Esophagus (tissue), 2 donors: ENCODE data around the gene ARL4D. TPM values are rescaled to one million over a fixed set of nuclear protein-coding genes. Genes with fewer than 3 reads are reported as not detected.

Experiments used
- H3K27ac ChIP-seq, 2 donors: one replicate each; pipeline ENCODE4 v1.5.1; 2013; ENCODE audit warnings: low read depth in 2 of 2, mild to moderate bottlenecking in 2 of 2, inconsistent platforms in 1 of 2, low read length in 1 of 2, moderate library complexity in 1 of 2
- H3K27me3 ChIP-seq, 2 donors: one replicate each; pipeline ENCODE4 v1.6.1; 2013; ENCODE audit warnings: low read length in 2 of 2, control low read depth in 1 of 2, mild to moderate bottlenecking in 1 of 2; ENCODE audit not compliant: insufficient read depth in 2 of 2, control insufficient read depth in 1 of 2
- H3K36me3 ChIP-seq, 2 donors: one replicate each; pipeline ENCODE4 v1.6.1; 2013; ENCODE audit warnings: low read length in 1 of 2; ENCODE audit not compliant: control insufficient read depth in 2 of 2, insufficient read depth in 2 of 2
- H3K4me1 ChIP-seq, 2 donors: one replicate each; pipeline ENCODE4 v1.6.1; 2013; ENCODE audit warnings: low read length in 1 of 2; ENCODE audit not compliant: control insufficient read depth in 2 of 2, insufficient read depth in 2 of 2
- H3K4me3 ChIP-seq, 2 donors: one replicate each; pipeline ENCODE4 v1.5.1; 2013; ENCODE audit warnings: low read length in 2 of 2, mild to moderate bottlenecking in 2 of 2, low read depth in 1 of 2, moderate library complexity in 1 of 2
- H3K9me3 ChIP-seq, 2 donors: one replicate each; pipeline ENCODE4 v1.6.1; 2013; ENCODE audit warnings: mild to moderate bottlenecking in 2 of 2, low read depth in 1 of 2, low read length in 1 of 2, moderate library complexity in 1 of 2; ENCODE audit not compliant: control insufficient read depth in 2 of 2, insufficient read depth in 1 of 2
- WGBS, 2 donors: extraction: QIAGEN DNeasy Blood & Tissue Kit; methylation state at CpG; one replicate each; pipeline ENCODE4 v1.1.7; 2013; 5-methylcytosine and 5-hydroxymethylcytosine counted together
- polyA plus RNA-seq, 2 donors: library from polyadenylated mRNA; stranded (reverse); fragments of 200-250 nt; gene quantifications; one replicate each; pipeline ENCODE4 v1.2.3, GENCODE V29; 2013
- donor health status: healthy with polysubstance abuse.
- donor health status: Bipolar disorder and iron deficiency.

ARL4D gene
- polyA plus RNA-seq, 2 donors = 36.3 to 92.2 TPM

DNA sequence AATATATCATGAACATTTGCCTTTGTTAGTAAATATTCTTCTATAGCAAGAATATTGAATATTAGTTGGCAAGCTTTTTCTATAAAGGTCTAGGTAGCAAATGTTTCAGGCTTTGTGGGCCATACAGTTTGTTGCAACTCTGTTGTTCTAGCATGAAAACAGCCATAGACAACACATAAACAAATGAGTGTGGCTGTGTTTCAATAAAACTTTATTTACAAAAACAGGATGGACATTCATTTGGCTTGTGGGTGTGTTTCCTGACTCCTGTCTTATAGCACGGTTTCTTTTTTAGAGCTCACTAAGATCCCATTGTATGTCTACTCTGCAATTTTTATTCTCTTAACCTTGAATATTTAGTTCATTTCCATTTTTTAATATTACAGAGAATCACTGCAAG lies 39.0 kb downstream of the ARL4D start:
- Histone ChIP-seq H3K27ac (no peak overlapping the region), H3K36me3 (no peaks in the 10 kb centered on the region), H3K9me3 (no peaks in the 10 kb centered on the region), H3K4me3 (no peak overlapping the region), H3K4me1 (peaks cover 0 to 3% of the 10 kb centered on the region in 2 donors), H3K27me3 (no peaks in the 10 kb centered on the region)
- WGBS, 2 donors = 69 to 76% methylated on average over 1 of the region's 1 CpG

DNA sequence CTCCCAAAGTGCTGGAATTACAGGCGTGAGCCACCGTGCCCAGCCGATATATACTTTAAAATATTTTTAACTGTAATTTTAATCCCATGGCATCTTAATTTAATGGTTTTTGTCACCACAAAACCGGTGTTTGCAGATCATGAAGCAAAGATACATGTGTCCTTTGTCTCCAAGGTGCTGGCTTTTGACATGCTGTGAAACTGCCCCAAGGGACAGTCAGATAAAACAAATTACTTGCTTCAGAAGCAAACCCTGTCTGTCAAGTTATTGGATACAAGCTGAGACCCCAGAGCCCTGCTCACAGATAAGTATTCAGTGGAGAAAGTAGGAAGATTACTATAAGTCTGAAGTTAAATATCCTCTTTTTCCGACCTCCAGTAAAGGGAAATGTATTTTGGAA lies 39.8 kb downstream of the ARL4D start:
- Histone ChIP-seq H3K4me1 (peaks cover 0 to 3% of the 10 kb centered on the region in 2 donors), H3K27ac (no peak overlapping the region), H3K9me3 (no peaks in the 10 kb centered on the region), H3K4me3 (no peak overlapping the region), H3K27me3 (no peaks in the 10 kb centered on the region), H3K36me3 (no peaks in the 10 kb centered on the region)
- 61 to 64% methylated on average over 5 of the region's 5 CpGs for WGBS, 2 donors

DNA sequence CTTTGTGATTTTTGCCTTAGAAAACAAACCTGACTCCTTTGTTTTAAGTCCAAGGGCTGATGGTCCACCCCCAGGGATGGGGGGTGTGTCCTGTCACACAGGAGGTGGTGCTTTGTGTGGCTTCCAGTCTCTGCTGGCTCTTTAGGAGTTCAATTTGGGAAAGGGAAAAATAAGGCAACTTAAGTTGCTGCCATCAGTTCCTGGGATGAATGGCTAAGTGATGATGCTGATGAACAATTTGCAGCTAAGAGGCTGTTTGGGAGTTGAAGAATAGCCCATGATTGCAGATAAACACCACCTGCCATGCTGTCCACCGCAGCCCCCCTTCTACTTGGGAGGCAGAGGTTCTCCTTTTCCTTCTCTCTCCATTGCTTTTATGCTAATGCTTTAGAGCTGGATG lies 40.2 kb downstream of the ARL4D start:
- Histone ChIP-seq H3K27ac (no peak overlapping the region), H3K4me3 (no peak overlapping the region), H3K9me3 (no peaks in the 10 kb centered on the region), H3K27me3 (no peaks in the 10 kb centered on the region), H3K36me3 (no peaks in the 10 kb centered on the region), H3K4me1 (peaks cover 0 to 3% of the 10 kb centered on the region in 2 donors)
- WGBS, 2 donors = 56 to 80% methylated on average over 1 of the region's 1 CpG

GRCh38 chr17:43442711-43443110 lies 43.9 kb downstream of the ARL4D start:
- Histone ChIP-seq H3K27ac (no peak overlapping the region), H3K4me3 (no peak overlapping the region), H3K4me1 (no peaks in the 10 kb centered on the region), H3K9me3 (no peaks in the 10 kb centered on the region), H3K36me3 (no peaks in the 10 kb centered on the region), H3K27me3 (no peaks in the 10 kb centered on the region)
- 41 to 43% methylated on average over 2 of the region's 2 CpGs for WGBS, 2 donors

DNA sequence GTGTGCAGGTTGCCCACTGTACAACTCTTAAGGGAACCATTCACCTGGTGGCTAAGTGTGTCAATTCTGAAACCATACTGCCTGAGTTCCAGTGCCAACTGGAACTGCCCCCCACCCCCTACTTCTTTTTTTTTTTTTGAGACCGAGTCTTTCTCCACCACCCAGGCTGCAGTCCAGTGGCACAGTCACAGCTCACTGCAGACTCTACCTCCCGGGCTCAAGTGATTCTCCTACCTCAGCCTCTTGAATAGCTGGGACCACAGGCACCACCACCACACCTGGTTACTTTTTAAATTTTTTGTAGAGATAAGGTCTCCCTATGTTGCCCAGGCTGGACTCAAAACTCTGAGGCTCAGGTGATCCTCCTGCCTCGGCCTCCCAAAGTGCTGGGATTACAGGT lies 44.6 kb downstream of the ARL4D start:
- H3K36me3 ChIP-seq = no peaks in the 10 kb centered on the region
- H3K9me3 ChIP-seq = no peaks in the 10 kb centered on the region
- no peak overlapping the region for H3K4me3 ChIP-seq
- H3K4me1 ChIP-seq = no peaks in the 10 kb centered on the region
- peak overlapping the region; percentile 41 to 65 for H3K27ac ChIP-seq
- 85 to 86% methylated on average over 3 of the region's 3 CpGs for WGBS, 2 donors
- H3K27me3 ChIP-seq = no peaks in the 10 kb centered on the region

DNA sequence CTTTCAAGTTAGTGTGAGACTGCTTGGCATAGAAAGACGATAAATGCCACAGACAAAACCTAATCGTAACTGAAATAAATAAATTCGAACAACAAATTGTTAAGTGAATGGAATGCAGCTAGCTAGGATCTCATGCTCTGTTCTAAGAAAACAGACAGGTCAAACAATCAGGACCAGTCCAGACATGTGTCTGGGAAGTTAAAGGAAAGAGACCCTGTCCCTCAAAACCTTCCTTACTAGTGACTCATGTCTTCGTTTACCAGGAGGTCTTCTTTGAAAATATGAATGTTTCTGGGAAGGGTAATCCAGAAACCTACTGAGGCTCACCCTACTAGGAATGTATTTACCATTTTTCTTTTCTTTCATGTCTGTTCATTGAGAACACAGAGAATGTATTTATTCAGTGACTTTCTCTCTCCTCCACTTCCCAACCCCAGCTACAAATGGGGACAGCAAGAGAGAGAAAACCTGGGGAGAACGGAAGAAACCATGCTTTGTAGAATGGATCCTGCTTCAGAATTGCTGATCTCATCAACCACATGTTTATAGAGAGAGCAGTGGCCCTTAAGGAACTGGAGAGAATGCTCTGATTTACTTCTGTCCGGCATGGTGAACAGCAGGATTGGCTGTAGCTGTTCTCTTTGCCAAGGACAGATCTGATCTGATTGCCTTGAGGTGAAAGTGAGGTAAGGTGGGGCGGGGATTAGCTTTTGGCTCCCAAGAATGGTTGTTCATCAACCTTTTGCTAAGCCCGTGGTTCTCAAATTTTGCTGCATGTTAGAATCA lies 45.6 kb downstream of the ARL4D start:
- Histone ChIP-seq H3K4me1 (no peaks in the 10 kb centered on the region), H3K4me3 (no peak overlapping the region), H3K9me3 (no peaks in the 10 kb centered on the region), H3K27me3 (no peaks in the 10 kb centered on the region), H3K27ac (peak overlapping the region; percentile 70 to 87), H3K36me3 (no peaks in the 10 kb centered on the region)
- WGBS, 2 donors = 50% methylated on average over 8 of the region's 8 CpGs

DNA sequence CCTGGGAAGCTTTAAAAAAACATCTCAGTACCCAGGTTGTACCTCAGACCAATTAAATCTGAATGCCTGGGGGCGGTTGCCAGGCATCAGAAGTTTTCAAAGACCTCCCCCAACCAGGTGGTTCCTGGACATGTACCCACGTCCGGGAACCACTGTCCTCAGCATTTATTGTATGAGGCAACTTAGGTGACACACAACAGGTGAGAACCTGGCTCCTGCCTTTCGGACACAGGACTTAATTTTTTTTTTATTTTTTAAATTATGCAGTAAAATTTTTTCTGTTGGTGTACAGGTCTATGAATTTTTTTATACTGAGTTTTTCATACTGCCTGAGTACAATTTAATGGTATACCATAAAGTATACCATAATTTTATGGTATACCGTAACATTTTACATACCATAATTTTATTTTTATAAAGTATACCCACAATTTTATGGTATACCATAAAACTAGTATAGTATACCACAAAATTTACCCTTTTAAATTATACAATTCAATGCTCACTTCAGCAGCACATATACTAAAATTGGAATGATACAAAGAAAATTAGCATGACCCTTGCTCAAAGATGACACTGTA lies 46.3 kb downstream of the ARL4D start:
- Histone ChIP-seq H3K27me3 (no peaks in the 10 kb centered on the region), H3K27ac (peak overlapping the region; percentile 70 to 87), H3K36me3 (no peaks in the 10 kb centered on the region), H3K9me3 (no peaks in the 10 kb centered on the region), H3K4me3 (no peak overlapping the region), H3K4me1 (no peaks in the 10 kb centered on the region)
- WGBS, 2 donors = 53 to 55% methylated on average over 5 of the region's 5 CpGs

- Histone ChIP-seq H3K9me3 (no peaks in the 10 kb centered on the region), H3K27ac (no peak overlapping the region)
- 97 to 99% methylated on average over 5 of the region's 5 CpGs for WGBS, 2 donors
Observed at GRCh38 chr17:43446773-43447172, 48.0 kb downstream of the ARL4D start.

DNA sequence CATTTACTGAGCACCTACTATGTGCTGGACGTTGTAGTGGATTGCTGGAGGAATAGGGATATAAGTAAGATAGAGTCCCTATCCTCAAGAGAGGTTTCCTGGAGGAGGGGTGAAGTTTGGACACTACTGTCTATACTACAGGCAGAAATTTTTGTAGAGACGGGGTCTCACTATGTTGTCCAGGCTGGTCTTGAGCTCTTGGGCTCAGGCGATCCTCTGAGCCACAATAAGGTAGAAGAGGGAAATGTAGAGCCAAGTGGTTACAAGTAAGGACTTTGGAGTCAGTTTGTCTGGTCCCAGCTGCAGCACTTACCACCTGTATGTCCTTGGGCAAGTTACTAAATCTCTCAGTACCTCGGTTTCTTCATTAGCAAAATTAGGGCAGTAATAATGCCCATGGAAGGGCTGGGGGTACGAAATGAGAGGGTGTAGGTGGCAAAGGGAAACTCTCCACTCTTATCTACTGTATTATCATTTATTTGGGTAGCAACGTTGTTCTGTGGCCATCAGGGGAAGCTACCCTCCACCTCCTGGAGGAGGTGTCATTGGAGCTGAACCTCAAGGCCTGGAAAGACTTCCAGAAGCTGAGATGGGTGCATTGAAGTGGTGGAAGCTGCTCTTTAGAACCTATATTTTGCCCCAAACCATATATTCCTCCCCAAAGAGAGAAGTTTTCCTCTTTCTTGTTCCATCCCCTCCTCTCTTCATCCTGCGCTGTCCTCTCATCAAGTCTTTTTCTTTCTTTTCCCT lies 50.1 kb downstream of the ARL4D start:
- no peaks in the 10 kb centered on the region for H3K36me3 ChIP-seq
- 64 to 69% methylated on average over 7 of the region's 7 CpGs for WGBS, 2 donors
- no peaks in the 10 kb centered on the region for H3K27me3 ChIP-seq
- no peak overlapping the region for H3K27ac ChIP-seq
- H3K9me3 ChIP-seq = no peaks in the 10 kb centered on the region
- no peaks in the 10 kb centered on the region for H3K4me1 ChIP-seq
- H3K4me3 ChIP-seq = no peak overlapping the region

More at GRCh38 chr17:43446773-43447172, 48.0 kb downstream of the ARL4D start:
- Histone ChIP-seq H3K4me3 (no peak overlapping the region), H3K4me1 (no peaks in the 10 kb centered on the region), H3K36me3 (no peaks in the 10 kb centered on the region), H3K27me3 (no peaks in the 10 kb centered on the region)
